ENCODE data around the gene ZNF8. TPM values are rescaled to one million over a fixed set of nuclear protein-coding genes. Genes with fewer than 3 reads are reported as not detected.

Gene ZNF8
- total and polyA plus RNA-seq, 2 donors (not counting 1 experiment from before 2014, with no cell fraction given) = 3.4 to 8.0 TPM

GRCh38 chr19:58336216-58336615 is 57.5 kb downstream of the ZNF8 start:
- Histone ChIP-seq H3K4me1 (ENCODE audit: control insufficient read depth in 2 of 2, insufficient read depth in 2 of 2, low read length in 2 of 2) (no peaks in the 10 kb centered on the region), H3K4me2 (replicated peaks; ENCODE audit: low read depth, low read length, poor library complexity, severe bottlenecking) (no peak overlapping the region), H3K9me3 (ENCODE audit: control extremely low read depth in 1 of 3, control insufficient read depth in 2 of 3, insufficient read depth in 1 of 3, low read length in 2 of 3) (peaks cover 0 to 9% (median 0%) of the 10 kb centered on the region in 3 donors), H4K20me1 (ENCODE audit: control insufficient read depth, insufficient read depth, low read length, poor library complexity, severe bottlenecking) (no peaks in the 10 kb centered on the region), H2AFZ (ENCODE audit: insufficient read depth, low read depth, low read length, poor library complexity, severe bottlenecking) (no peak overlapping the region), H3K27ac (ENCODE audit: low read length in 2 of 2) (no peak overlapping the region), H3K36me3 (replicated peaks in 1 of 2; ENCODE audit: control extremely low read depth in 1 of 2, control insufficient read depth in 1 of 2, extremely low read depth in 1 of 2, insufficient read depth in 2 of 2, low read length in 1 of 2) (peaks cover 2 to 34% of the 10 kb centered on the region in 2 experiments), H3K27me3 (replicated peaks in 1 of 4; ENCODE audit: control extremely low read depth in 1 of 4, control insufficient read depth in 3 of 4, insufficient read depth in 4 of 4, low read length in 3 of 4) (no peaks in the 10 kb centered on the region), H3K79me2 (ENCODE audit: control insufficient read depth, insufficient read depth, low read length) (peaks cover 14% of the 10 kb centered on the region), H3K9ac (ENCODE audit: low read length) (no peak overlapping the region), H3K4me3 (ENCODE audit: control extremely low read depth in 1 of 5, extremely low read depth in 1 of 5, insufficient read depth in 1 of 5, low read depth in 2 of 5, low read length in 4 of 5) (no peak overlapping the region)
- H3K9me3 Mint-ChIP-seq (ENCODE audit: insufficient read depth) = no peaks in the 10 kb centered on the region
- TF ChIP-seq EZH2 (IDR thresholded peaks at IDR 0.05; ENCODE audit: borderline replicate concordance, insufficient read depth, low read depth, low read length, poor library complexity, severe bottlenecking) = no peak
- no peak for TF ChIP-seq CTCF (IDR thresholded peaks at IDR 0.05)
- intact Hi-C loops (cut with micrococcal nuclease) = no loop called here
- H3K4me3 Mint-ChIP-seq = no peak overlapping the region
- ATAC-seq (ENCODE audit: low read depth) (no peak), DNase-seq (no peak)
- ChIA-PET POLR2A (no interaction called here), CTCF (no interaction called here)
- no peaks in the 10 kb centered on the region for H3K27me3 Mint-ChIP-seq
- H3K4me1 Mint-ChIP-seq = no peaks in the 10 kb centered on the region
- H3K27ac Mint-ChIP-seq = no peak overlapping the region
- WGBS (ENCODE audit: insufficient coverage) = no CpG with 5 or more reads among the region's 1 CpG

GRCh38 chr19:58336820-58337219 is 58.1 kb downstream of the ZNF8 start:
- ChIA-PET POLR2A (no interaction called here), CTCF (no interaction called here)
- no peaks in the 10 kb centered on the region for H3K9me3 Mint-ChIP-seq (ENCODE audit: insufficient read depth)
- no peak overlapping the region for H3K4me3 ChIP-seq (ENCODE audit: control extremely low read depth in 1 of 5, extremely low read depth in 1 of 5, insufficient read depth in 1 of 5, low read depth in 2 of 5, low read length in 4 of 5)
- TF ChIP-seq CTCF (IDR thresholded peaks at IDR 0.05) (no peak), EZH2 (IDR thresholded peaks at IDR 0.05; ENCODE audit: borderline replicate concordance, insufficient read depth, low read depth, low read length, poor library complexity, severe bottlenecking) (no peak)
- no peaks in the 10 kb centered on the region for H3K4me1 ChIP-seq (ENCODE audit: control insufficient read depth in 2 of 2, insufficient read depth in 2 of 2, low read length in 2 of 2)
- ATAC-seq (ENCODE audit: low read depth) = no peak
- no peak overlapping the region for H3K4me3 Mint-ChIP-seq
- no peaks in the 10 kb centered on the region for H4K20me1 ChIP-seq (ENCODE audit: control insufficient read depth, insufficient read depth, low read length, poor library complexity, severe bottlenecking)
- no peak overlapping the region for H3K4me2 ChIP-seq (replicated peaks; ENCODE audit: low read depth, low read length, poor library complexity, severe bottlenecking)
- peaks cover 0 to 9% (median 0%) of the 10 kb centered on the region in 3 donors for H3K9me3 ChIP-seq (ENCODE audit: control extremely low read depth in 1 of 3, control insufficient read depth in 2 of 3, insufficient read depth in 1 of 3, low read length in 2 of 3)
- H3K27ac ChIP-seq (ENCODE audit: low read length in 2 of 2) = no peak overlapping the region
- intact Hi-C loops (cut with micrococcal nuclease) = no loop called here
- H3K27ac Mint-ChIP-seq = no peak overlapping the region
- no peaks in the 10 kb centered on the region for H3K4me1 Mint-ChIP-seq
- H3K9ac ChIP-seq (ENCODE audit: low read length) = no peak overlapping the region
- no peaks in the 10 kb centered on the region for H3K27me3 Mint-ChIP-seq
- H3K36me3 ChIP-seq (replicated peaks in 1 of 2; ENCODE audit: control extremely low read depth in 1 of 2, control insufficient read depth in 1 of 2, extremely low read depth in 1 of 2, insufficient read depth in 2 of 2, low read length in 1 of 2) = peaks cover 2 to 34% of the 10 kb centered on the region in 2 experiments
- peaks cover 13% of the 10 kb centered on the region for H3K79me2 ChIP-seq (ENCODE audit: control insufficient read depth, insufficient read depth, low read length)
- no peak for DNase-seq
- WGBS (ENCODE audit: insufficient coverage) = 100% methylated on average over 3 of the region's 4 CpGs
- no peaks in the 10 kb centered on the region for H3K27me3 ChIP-seq (replicated peaks in 1 of 4; ENCODE audit: control extremely low read depth in 1 of 4, control insufficient read depth in 3 of 4, insufficient read depth in 4 of 4, low read length in 3 of 4)
- no peak overlapping the region for H2AFZ ChIP-seq (ENCODE audit: insufficient read depth, low read depth, low read length, poor library complexity, severe bottlenecking)
